ENCODE measurements around the gene WNT6. TPM values are rescaled to one million over a fixed set of nuclear protein-coding genes. Genes with fewer than 3 reads are reported as not detected.
A peak's percentile ranks its signal among the peaks of the same experiment; 100 is the strongest.

Gene WNT6
- total RNA-seq, 1 experiment from 2014 or later: not detected

DNA sequence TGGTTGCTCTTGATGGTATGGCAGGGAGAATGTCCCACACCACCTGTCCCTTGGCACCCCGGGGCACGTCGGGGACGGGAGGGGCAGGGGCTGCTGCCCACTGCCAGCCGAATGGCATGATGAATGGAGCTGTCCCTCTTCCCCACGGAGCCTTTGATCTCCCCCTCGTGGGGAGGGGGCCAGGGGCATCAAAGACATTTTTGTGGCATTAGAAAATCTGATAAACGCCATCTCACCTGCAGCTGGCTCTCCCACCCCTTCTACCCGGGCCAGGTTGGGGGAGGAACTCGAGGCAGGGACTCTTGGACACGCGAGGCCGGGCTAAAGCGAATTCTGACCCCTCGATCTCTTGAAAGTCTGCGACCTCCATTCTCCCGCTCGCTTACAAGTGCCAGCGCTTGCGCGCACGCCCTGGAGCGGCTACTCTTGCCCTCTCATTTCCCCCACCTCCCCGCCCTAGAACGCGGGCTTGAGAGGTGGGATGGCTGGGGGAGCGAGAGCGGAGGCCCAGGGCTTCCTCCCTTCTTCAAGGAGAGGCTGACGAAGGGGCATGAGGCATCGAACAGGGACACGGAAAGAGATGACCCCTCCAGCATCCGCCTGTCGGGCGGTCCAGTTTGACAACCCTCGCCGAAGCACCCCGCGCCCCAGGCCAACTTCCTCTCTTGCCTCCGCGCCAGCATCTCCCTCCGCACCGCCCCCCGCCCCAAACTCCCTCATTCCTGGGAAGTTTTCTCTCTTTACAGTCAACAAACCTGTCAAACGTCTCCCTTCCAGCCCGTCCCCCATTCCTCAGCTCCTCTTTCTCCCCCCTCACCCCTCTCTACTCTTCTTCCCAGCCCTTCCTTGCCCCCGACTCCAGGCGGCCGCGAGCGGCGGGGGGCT lies 692 bp upstream of the WNT6 start:
- peak; percentile 74 for DNase-seq
- H3K27me3 ChIP-seq (ENCODE audit: control insufficient read depth, insufficient read depth, low read length): peaks cover 94% of the 10 kb centered on the region
- peak overlapping the region; percentile 7; the same call in 1 of the 2 replicates for H3K4me3 ChIP-seq (ENCODE audit: insufficient read depth, low read depth, low read length)

GRCh38 chr2:218859988-218860831 lies 605 bp downstream of the WNT6 start:
- Histone ChIP-seq H3K36me3 (replicated peaks; ENCODE audit: control insufficient read depth, insufficient read depth, low read length) (no peaks in the 10 kb centered on the region), H3K27me3 (ENCODE audit: control insufficient read depth, insufficient read depth, low read length) (peaks cover 88% of the 10 kb centered on the region), H3K4me3 (ENCODE audit: insufficient read depth, low read depth, low read length) (peak overlapping the region; percentile 14)
- peak; percentile 61 for DNase-seq

More for the DNA sequence above, 692 bp upstream of the WNT6 start:
- no peaks in the 10 kb centered on the region for H3K36me3 ChIP-seq (replicated peaks; ENCODE audit: control insufficient read depth, insufficient read depth, low read length)

GRCh38 chr2:218860950-218861381 lies 1.4 kb downstream of the WNT6 start:
- H3K36me3 ChIP-seq (replicated peaks; ENCODE audit: control insufficient read depth, insufficient read depth, low read length): no peaks in the 10 kb centered on the region
- H3K27me3 ChIP-seq (ENCODE audit: control insufficient read depth, insufficient read depth, low read length): peaks cover 84% of the 10 kb centered on the region
- H3K4me3 ChIP-seq (ENCODE audit: insufficient read depth, low read depth, low read length): no peak overlapping the region
- DNase-seq: peak; percentile 97

- peak; percentile 27 for DNase-seq
- no peak overlapping the region for H3K4me3 ChIP-seq (ENCODE audit: insufficient read depth, low read depth, low read length)
These were observed 2.2 kb downstream of the WNT6 start for GRCh38 chr2:218861645-218862318.

DNA sequence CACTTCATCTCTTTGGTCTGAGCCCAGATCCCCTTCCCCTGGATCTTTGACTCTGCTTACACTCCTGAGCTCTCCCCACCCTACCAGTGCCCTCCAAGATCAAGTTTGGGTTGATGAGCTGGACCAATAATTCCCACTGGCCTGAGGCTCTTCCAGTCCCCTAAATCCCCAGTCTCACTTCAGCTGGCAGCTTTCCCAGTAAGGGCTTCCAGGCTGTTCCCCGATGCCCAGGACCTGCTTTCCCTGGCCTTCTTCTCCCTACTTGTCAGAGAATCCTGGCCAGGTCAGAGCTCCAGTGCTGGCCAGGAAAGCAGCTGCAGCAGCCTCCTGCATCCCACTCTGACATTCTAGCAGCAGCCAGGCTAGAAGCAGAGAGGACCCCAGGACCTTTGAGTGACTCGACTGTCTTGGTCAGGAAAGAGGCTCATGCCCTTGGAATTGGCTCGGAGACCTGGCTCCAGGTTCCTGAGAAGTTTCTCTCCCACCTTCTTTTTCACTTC lies 3.5 kb downstream of the WNT6 start:
- DNase-seq: peak; percentile 6
- no peaks in the 10 kb centered on the region for H3K36me3 ChIP-seq (replicated peaks; ENCODE audit: control insufficient read depth, insufficient read depth, low read length)
- peaks cover 82% of the 10 kb centered on the region for H3K27me3 ChIP-seq (ENCODE audit: control insufficient read depth, insufficient read depth, low read length)
- H3K4me3 ChIP-seq (ENCODE audit: insufficient read depth, low read depth, low read length): no peak overlapping the region

More at GRCh38 chr2:218861645-218862318, 2.2 kb downstream of the WNT6 start:
- peaks cover 83% of the 10 kb centered on the region for H3K27me3 ChIP-seq (ENCODE audit: control insufficient read depth, insufficient read depth, low read length)
- no peaks in the 10 kb centered on the region for H3K36me3 ChIP-seq (replicated peaks; ENCODE audit: control insufficient read depth, insufficient read depth, low read length)

DNA sequence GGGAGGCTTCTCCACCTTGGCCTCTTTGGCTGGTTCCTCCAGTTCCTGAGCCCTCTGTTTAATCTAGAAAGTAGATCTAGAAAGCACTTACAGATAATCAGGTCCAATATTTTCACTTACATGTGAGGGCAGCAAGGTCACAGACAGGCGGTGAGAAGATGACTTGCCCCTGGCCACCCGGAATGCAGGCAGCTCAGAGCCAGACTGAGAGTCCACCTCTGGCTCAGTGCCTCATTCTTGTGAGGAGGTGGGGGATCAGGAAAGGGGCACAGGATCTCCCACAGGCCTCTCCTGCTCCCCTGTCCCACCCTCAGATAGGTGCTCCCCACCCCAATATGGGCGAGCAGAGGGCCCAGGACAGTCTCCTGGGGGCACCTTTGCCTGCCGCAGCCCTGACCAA lies 5.8 kb downstream of the WNT6 start:
- Histone ChIP-seq H3K4me3 (ENCODE audit: insufficient read depth, low read depth, low read length) (no peak overlapping the region), H3K27me3 (ENCODE audit: control insufficient read depth, insufficient read depth, low read length) (peaks cover 84% of the 10 kb centered on the region), H3K36me3 (replicated peaks; ENCODE audit: control insufficient read depth, insufficient read depth, low read length) (no peaks in the 10 kb centered on the region)
- no peak for DNase-seq

DNA sequence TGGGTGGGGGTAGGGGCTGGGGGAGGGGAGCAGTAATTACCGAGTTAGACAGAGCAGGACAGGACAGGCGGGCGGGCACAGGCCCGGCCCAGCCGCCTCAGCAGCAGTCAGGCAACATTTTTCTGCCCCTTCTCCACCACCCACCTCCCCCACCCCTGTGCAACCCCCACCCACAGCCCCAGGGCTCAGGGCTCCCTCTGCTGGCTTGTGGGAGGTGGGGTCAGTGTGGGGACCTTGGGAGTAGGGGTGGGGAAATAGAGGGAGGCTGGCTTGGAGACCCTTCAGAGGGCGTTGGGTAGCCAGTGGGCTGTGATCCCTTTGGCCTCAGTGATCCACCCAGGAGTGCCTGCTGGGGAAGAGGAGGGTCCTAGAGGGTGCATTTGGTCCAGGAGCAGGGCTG lies 6.4 kb downstream of the WNT6 start:
- H3K27me3 ChIP-seq (ENCODE audit: control insufficient read depth, insufficient read depth, low read length): peaks cover 86% of the 10 kb centered on the region
- H3K4me3 ChIP-seq (ENCODE audit: insufficient read depth, low read depth, low read length): no peak overlapping the region
- no peaks in the 10 kb centered on the region for H3K36me3 ChIP-seq (replicated peaks; ENCODE audit: control insufficient read depth, insufficient read depth, low read length)
- no peak for DNase-seq

GRCh38 chr2:218867900-218868299 lies 8.3 kb downstream of the WNT6 start:
- H3K4me3 ChIP-seq (ENCODE audit: insufficient read depth, low read depth, low read length): no peak overlapping the region
- DNase-seq: no peak
- H3K36me3 ChIP-seq (replicated peaks; ENCODE audit: control insufficient read depth, insufficient read depth, low read length): no peaks in the 10 kb centered on the region
- H3K27me3 ChIP-seq (ENCODE audit: control insufficient read depth, insufficient read depth, low read length): peaks cover 86% of the 10 kb centered on the region

DNA sequence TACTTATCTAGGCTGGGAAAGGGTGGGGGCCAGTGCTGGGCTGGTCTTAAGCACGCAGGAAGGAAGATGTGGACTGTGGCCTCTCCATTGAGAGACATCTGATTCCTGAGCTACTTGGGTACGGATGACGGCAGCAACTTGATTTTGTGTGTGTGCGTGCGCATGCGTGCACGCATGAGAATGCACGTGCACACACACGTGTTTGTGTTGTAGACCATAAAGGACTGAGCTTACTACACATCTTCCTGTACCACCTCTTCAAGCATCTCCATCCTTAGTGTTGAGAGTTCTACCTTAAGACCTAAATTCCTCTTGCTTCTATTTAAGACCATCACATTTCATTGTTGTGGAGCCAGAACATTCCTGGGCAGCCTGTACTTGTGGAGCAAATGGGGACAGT lies 9.5 kb downstream of the WNT6 start:
- no peak overlapping the region for H3K4me3 ChIP-seq (ENCODE audit: insufficient read depth, low read depth, low read length)
- H3K27me3 ChIP-seq (ENCODE audit: control insufficient read depth, insufficient read depth, low read length): peaks cover 87% of the 10 kb centered on the region
- H3K36me3 ChIP-seq (replicated peaks; ENCODE audit: control insufficient read depth, insufficient read depth, low read length): no peaks in the 10 kb centered on the region
- no peak for DNase-seq

- H3K27me3 ChIP-seq (ENCODE audit: control insufficient read depth, insufficient read depth, low read length): peaks cover 98% of the 10 kb centered on the region
- DNase-seq: peak; percentile 71
- H3K4me3 ChIP-seq (ENCODE audit: insufficient read depth, low read depth, low read length): no peak overlapping the region
- H3K36me3 ChIP-seq (replicated peaks; ENCODE audit: control insufficient read depth, insufficient read depth, low read length): no peaks in the 10 kb centered on the region
These were observed 11.4 kb downstream of the WNT6 start for GRCh38 chr2:218870984-218871344.

DNA sequence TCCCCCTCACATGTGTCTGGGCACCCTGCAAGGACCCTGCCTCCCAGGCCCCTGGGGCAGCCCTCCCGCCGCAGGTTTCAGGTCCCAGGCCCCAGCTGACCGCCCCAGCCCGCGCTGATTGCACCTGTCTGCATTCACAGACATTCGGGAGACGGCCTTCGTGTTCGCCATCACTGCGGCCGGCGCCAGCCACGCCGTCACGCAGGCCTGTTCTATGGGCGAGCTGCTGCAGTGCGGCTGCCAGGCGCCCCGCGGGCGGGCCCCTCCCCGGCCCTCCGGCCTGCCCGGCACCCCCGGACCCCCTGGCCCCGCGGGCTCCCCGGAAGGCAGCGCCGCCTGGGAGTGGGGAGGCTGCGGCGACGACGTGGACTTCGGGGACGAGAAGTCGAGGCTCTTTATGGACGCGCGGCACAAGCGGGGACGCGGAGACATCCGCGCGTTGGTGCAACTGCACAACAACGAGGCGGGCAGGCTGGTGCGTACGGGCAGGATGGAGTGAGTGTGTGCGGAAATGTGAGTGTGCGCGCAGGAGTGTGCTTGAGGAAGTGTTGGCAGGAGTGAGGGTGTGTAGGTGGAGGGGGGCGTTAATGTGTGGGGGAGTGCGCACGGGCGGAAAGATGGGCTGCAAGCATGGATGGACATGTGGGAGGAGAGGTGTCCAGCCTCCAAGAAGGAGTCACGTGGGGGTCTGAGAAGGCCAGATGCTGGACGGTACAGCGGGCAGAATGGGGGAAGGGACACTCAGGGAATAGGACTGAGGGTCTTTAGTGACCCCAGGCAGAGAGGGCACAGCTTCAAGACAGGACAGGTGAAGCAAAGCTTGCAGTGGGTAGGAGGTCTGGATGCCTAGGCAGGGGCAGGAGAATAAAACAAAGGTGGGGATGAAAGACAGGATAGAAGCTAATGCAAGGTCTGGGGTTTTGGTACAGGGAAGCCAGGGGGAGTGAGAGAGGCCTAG lies 12.0 kb downstream of the WNT6 start:
- Histone ChIP-seq H3K4me3 (ENCODE audit: insufficient read depth, low read depth, low read length) (no peak overlapping the region), H3K36me3 (replicated peaks; ENCODE audit: control insufficient read depth, insufficient read depth, low read length) (no peaks in the 10 kb centered on the region), H3K27me3 (ENCODE audit: control insufficient read depth, insufficient read depth, low read length) (peaks cover 99% of the 10 kb centered on the region)
- DNase-seq: peak; percentile 71

DNA sequence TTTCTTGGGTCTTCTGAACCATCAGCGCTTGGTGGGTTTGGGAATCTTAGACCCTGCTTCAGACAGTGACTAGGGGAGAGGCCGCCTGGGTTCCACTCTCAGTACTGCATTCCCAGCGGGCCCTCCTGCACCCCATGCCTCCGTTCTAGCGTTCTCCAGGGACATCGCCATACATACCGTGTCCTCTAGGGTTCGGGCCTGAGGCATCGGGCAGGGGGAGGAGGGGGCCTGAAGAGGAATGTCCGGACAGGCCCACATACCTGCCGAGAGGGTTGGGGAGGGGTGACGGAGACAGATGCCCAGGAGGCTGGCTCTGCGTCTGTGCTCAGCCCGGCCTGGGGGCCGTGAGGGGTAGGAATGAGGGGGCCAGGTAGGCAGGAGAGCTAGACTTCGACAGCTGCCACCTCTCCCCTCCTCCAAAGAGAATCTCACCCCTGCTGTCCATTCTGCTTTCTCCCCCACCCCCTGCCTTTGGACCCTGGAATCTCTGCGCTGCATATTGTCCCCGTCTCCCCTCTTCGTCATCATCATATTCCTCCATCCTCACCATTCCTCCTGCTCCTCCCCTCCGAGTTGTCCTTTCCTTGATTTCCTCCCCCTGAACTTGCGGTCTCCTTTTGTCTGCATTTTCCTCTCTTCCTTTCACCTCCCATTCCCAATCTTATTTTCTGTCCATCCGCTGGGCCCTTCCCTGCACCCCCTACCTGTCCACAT lies 13.2 kb downstream of the WNT6 start:
- Histone ChIP-seq H3K36me3 (replicated peaks; ENCODE audit: control insufficient read depth, insufficient read depth, low read length) (no peaks in the 10 kb centered on the region), H3K4me3 (ENCODE audit: insufficient read depth, low read depth, low read length) (no peak overlapping the region), H3K27me3 (ENCODE audit: control insufficient read depth, insufficient read depth, low read length) (peaks cover 100% of the 10 kb centered on the region)
- DNase-seq: peak; percentile 91

All from H7 (cell line).